ENCODE measurements around the gene LCK. TPM values are rescaled to one million over a fixed set of nuclear protein-coding genes. Genes with fewer than 3 reads are reported as not detected.

The LCK gene
- total RNA-seq (20.1 and 22.3 TPM in 2 replicates), polyA plus RNA-seq (23.8 and 35.2 TPM in 2 replicates), polyA minus RNA-seq (32.5 and 72.2 TPM in 2 replicates)
- total RNA-seq (2013) = 34.0 TPM

GRCh38 chr1:32250893-32251716 lies at the start of gene LCK:
Gene LCK (plus strand): TSS chr1:32251265. CDS start chr1:32274330, 23,065 bp downstream.
- Mint-ChIP-seq H3K9me3 (ENCODE audit: insufficient read depth) (no peaks in the 10 kb centered on the region), H3K27me3 (no peaks in the 10 kb centered on the region), H3K4me3 (peak within 1 kb of the TSS; percentile 78), H3K4me1 (peaks cover 85% of the 10 kb centered on the region), H3K27ac (peak within 1 kb of the TSS; percentile 97)
- DNase-seq = peak; percentile 72
- Histone ChIP-seq H3K9me3 (ENCODE audit: control extremely low read depth in 1 of 3, control insufficient read depth in 2 of 3, insufficient read depth in 1 of 3, low read length in 2 of 3) (no peaks in the 10 kb centered on the region), H3K4me3 (ENCODE audit: control extremely low read depth in 1 of 5, extremely low read depth in 1 of 5, insufficient read depth in 1 of 5, low read depth in 2 of 5, low read length in 4 of 5) (peak within 1 kb of the TSS; percentile 21 to 49 (median 37)), H3K27ac (ENCODE audit: low read length in 2 of 2) (peak within 1 kb of the TSS; percentile 94 to 95), H3K36me3 (replicated peaks in 1 of 2; ENCODE audit: control extremely low read depth in 1 of 2, control insufficient read depth in 1 of 2, extremely low read depth in 1 of 2, insufficient read depth in 2 of 2, low read length in 1 of 2) (no peaks in the 10 kb centered on the region), H3K79me2 (ENCODE audit: control insufficient read depth, insufficient read depth, low read length) (peaks cover 43% of the 10 kb centered on the region), H3K9ac (ENCODE audit: low read length) (peak within 1 kb of the TSS; percentile 55), H3K27me3 (replicated peaks in 1 of 4; ENCODE audit: control extremely low read depth in 1 of 4, control insufficient read depth in 3 of 4, insufficient read depth in 4 of 4, low read length in 3 of 4) (no peaks in the 10 kb centered on the region), H3K4me1 (ENCODE audit: control insufficient read depth in 2 of 2, insufficient read depth in 2 of 2, low read length in 2 of 2) (peaks cover 93 to 99% of the 10 kb centered on the region in 2 donors), H2AFZ (ENCODE audit: insufficient read depth, low read depth, low read length, poor library complexity, severe bottlenecking) (peak within 1 kb of the TSS; percentile 70), H4K20me1 (ENCODE audit: control insufficient read depth, insufficient read depth, low read length, poor library complexity, severe bottlenecking) (no peaks in the 10 kb centered on the region), H3K4me2 (replicated peaks; ENCODE audit: low read depth, low read length, poor library complexity, severe bottlenecking) (peak within 1 kb of the TSS; percentile 78)
- WGBS (ENCODE audit: insufficient coverage) = 5% methylated on average over 24 of the region's 25 CpGs
- POLR2A ChIA-PET = interaction anchor here (1.2 to 4.7 kb wide), 11 partner anchors 8 to 85 kb away, joined by 3 to 60 read pairs (median 7); partner anchors contain the start of genes CCDC28B, HDAC1 and MARCKSL1
- TF ChIP-seq CTCF (IDR thresholded peaks at IDR 0.05) = no peak
- TF ChIP-seq EZH2 (IDR thresholded peaks at IDR 0.05; ENCODE audit: borderline replicate concordance, insufficient read depth, low read depth, low read length, poor library complexity, severe bottlenecking) = no peak
- peak; percentile 11 for ATAC-seq (ENCODE audit: low read depth)
- CTCF ChIA-PET = interaction anchor here (0.7 to 5.8 kb wide), 7 partner anchors 9 to 85 kb away, joined by 3 to 84 read pairs (median 44); partner anchors contain the start of genes HDAC1 and MARCKSL1
- intact Hi-C loops (cut with micrococcal nuclease) = loop anchor here (1.0 to 5.0 kb wide), 7 partner anchors 11 to 144 kb away; partner anchors contain the start of genes HDAC1, KPNA6, MARCKSL1 and TXLNA

All from B cell (primary cell).